NCI-H2227 (cell line): Measurements from ENCODE around the gene SAFB2.
A peak's percentile ranks its signal among the peaks of the same experiment; 100 is the strongest.
"Not testable (repeated sequence)": the region's sequence is repeated elsewhere in the genome, so short reads cannot be mapped to it uniquely, and the experiment has no call there.

Experiments used
- DNase-seq: peaks from one replicate; lab custom pipeline; 2025; ENCODE audit not compliant: unreplicated experiment; lab: John Stamatoyannopoulos, UW

SAFB2 gene

DNA sequence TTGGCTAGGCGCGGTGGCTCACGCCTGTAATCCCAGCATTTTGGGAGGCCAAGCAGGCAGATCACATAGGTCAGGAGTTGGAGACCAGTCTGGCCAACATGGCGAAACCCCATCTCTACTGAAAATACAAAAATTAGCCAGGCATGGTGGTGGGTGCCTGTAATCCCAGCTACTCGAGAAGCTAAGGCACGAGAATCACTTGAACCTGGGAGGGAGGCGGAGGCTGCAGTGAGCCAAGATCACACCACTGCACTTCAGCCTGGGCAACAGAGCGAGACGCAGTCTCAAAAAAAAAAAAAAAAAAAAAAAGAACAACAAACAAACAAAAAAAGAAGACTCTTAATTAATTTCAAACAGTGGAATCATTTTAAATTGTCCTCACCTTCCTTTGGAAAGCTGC lies 13.8 kb downstream of the SAFB2 start:
- DNase-seq = not testable (repeated sequence)

DNA sequence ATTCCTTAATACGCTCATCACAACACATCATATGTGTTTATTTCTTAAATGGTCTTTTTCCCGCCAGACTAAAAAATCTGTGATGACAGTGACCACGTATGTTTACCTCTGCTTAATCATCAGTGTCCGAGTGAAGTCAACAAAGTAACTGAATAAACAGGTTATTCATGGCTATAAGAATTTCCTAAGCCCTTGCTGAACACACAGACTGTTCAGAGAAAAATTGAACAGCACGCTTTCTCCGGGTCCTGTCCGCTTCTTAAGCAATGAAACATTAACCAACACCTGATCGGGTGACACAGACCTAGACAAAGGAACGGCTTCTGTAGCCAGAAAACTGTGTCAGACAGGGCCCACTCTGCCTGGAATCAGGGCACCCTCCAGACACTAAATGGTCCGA lies 14.3 kb downstream of the SAFB2 start:
- DNase-seq = no peak

DNA sequence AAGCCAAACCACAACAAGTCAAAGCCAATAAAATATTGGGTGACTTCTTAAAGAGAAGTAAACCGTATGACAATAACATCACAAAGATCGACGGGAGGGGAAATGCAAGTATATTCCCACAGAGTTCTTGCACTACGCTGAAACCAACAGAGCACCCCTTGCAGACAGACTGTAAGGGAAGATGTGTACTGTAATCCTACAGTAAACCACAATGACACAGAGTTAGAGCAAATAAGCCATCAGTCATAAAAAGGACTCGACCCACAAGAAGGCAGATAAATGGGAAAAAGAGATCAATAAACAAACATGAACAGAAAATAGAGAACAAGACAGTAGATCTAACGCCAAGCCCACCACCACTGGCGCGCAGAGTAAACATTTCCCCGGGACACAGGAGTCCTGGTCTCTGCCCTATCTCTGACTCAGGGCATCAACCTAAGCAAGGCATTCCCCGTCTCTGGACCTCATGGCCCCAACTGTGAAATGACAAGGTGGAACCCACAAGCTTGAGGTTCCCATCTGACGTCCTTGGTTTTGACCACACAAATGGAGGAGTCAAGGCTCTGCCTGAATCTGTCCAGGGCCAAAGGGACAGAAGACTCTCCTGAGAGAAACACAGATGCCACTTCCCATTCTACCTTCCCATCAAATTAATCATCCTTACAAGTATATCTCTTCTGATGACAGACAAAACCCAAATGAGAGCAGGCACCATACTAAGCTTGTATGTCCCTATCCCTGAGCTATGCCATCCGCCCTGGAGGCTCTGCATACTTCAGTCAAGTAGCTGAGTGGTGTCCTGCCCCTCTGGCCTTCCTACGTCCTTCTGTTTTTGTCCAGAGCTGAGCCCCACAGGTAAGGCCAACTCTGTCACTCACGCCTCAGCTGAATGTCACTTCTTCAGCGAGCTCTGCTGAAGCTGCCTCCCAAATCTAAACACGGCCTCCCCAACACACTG lies 15.0 kb downstream of the SAFB2 start:
- no peak for DNase-seq

DNA sequence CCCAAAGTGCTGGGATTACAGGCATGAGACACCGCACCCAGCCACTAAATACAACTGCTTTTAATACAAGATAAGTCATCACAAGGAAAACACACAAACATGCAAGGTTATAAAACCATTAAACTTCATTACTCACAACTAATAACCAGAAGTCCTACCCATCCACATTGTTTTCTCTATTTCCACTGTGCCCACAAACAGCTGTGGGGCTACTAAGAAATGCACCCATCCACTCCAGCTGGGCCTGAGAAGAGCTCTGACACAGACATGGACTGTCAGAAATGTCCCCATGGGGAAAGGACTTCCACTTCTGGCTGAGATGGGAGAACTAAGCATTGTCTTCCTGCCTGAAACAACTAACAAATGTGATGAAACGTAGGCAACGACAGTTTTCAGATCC lies 17.2 kb downstream of the SAFB2 start:
- no peak for DNase-seq

DNA sequence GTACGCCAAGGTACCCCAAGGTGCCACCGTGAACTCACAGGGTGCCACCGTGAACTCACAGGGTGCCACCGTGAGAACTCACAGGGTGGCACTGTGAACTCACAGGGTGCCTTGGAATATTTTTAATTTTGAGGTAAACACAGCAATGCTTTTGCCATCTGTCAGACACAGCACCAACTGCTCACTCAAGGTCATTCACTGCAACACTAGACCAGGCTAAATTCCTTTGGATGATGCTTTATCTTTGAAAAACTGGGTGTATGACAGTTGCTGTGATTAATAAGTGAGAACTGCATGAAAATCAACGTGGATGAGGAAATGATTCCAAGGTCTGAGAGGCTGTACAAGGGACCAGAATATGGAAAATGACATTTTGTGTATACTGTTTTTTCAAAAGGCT lies 18.9 kb downstream of the SAFB2 start:
- no peak for DNase-seq

DNA sequence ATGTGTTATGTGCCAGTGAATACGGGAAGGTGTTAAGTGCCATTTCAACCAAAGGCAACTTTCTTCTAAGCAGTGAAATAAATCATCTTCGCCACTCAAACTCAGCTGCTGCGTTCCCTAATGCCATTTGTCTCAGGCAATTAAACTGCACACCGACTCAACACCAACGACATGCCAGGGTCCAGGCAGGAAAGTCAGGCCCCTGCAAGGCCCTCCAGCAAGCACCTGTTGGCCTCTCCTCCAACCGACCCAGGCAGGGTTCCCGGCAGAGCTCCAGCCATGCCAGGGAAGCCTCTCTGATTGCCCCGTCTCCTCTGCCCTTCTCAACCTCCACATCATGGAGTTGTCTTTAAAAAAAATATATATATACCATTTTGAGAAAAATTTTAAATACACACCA lies 21.8 kb downstream of the SAFB2 start:
- DNase-seq = no peak

DNA sequence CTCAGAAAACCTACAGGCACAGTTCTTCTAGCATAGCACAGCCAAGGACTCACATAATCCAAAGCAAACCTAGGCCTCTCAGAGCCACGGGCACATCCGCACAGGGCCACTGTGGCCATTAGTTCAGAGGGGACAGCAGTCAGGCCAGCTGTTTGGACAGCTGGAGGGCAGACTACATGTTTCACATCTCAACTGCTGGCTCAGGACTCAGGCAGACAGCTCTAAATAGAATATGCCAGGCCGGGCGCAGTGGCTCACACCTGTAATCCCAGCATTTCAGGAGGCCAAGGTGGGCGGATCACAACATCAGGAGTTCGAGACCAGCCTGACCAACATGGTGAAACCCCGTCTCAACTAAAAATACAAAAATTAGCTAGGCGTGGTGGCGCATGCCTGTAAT lies 26.8 kb downstream of the SAFB2 start:
- DNase-seq = no peak

DNA sequence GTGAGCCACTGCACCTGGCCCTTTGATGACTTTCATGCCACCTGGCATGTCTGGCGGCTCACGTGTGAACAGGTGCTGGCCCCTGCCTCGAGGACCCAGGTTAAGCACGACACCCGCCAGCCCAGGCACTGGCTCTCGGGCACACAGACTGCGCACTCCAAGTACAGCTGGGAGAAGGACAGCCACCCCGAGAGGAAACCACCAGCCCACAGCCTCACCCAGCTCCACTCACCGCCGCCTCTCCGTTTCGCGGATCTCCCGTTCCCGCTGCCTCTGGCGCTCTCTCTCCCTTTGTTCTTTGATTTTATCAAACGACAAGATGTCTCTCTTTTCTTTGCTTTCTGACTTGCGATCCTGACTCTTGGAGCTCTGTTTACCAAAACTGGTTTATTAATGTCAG lies 27.4 kb downstream of the SAFB2 start:
- no peak for DNase-seq

DNA sequence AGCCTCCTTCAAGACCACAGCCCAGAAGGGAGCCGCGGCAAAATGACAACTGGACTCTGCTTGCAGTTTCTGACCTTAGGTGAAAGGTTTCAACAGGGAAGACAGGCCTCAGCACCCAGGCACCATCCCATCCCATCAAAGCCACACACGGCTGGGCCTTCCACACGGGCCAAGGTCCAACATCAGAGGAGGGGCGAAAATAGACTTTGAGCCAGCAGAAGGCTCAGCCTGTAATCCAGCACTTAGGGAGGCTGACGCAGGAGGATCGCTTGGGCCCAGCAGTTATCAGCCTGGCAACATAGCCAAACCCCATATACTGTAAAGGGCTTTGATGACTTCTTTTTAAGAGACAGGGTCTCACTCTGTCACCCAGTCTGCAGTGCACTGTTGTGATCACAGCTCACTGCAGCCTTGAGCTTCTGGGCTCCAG lies 28.0 kb downstream of the SAFB2 start:
- DNase-seq = no peak

DNA sequence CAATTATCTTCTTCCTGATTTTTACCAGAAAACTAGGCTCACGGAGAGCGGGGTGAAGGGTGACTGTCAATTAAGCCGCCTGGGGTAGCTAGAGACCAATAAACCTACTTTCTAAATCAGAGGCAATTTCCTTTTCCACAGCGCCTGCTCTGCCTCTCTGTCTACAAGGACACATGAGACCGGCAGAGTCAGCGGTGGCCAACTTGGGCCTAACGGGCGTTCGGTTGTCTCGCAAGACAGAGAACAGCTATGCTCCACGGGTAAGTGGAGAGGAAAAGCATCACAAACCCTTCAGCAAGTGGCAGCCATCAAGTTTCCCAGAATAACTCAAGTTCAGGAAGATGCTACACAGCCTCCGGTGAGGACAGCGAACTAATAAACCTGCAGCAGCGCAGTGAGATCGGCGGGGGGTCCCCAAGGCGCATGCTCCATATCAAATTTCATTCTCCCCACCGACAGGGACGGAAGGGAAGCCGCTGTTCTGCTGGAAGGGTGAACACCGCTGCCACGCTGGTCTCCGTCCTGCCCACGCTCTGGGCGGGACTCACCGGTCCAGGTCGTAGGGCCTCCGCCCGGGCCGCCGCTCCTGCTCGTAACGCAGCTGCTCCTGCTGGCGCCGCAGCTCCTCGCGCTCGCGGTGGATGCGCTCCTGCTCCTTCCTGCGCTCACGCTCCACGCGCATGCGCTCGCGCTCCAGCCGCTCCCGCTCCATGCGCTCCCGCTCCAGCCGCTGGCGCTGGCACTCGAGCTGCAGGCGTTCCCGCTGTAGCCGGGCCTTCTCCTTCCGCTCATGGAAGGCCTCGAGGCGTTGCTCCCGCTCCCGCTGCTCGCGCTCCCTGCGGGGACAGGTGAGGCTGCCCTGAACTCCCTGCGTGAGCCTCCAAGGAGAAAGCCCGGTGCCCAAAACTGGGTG lies 29.0 kb downstream of the SAFB2 start:
- peak; percentile 85 for DNase-seq

DNA sequence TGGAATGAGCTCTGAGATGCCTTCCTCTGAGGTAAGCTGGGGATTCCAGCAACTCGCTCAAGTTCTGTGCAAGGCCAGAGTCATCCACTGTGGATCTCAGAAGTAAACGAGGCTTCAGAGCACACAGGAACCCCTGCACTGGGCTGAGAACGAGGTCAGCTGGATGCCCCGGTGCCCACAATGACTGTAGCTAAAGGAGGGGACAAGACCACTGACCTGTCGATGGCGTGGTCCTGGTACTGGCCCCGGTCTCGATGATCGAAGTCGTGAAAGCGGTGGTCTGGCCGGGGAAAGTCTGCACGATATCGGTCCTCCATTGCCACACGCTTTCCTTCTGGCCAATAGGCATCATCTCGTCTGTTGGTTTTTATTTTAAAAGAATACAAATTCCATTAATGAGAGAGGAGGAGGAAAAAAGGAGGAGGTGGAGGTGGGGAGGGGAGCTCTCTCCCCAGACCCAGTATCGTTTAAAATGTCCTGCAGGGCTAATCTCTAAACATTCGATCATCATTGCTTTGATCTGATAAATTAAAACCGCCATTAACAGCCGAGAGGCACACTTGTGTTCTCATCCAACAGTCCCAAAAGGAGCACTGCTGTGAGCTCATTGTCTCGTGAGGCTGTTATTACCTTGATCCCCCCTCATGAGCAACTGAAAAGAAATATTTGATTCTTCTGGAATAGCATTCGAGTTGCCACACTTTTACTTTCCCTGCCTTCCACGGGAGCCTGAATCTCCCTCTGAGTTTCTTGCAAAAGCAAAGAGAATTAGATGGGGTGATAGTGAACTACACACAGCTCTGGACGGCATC lies 29.8 kb downstream of the SAFB2 start:
- DNase-seq = no peak

DNA sequence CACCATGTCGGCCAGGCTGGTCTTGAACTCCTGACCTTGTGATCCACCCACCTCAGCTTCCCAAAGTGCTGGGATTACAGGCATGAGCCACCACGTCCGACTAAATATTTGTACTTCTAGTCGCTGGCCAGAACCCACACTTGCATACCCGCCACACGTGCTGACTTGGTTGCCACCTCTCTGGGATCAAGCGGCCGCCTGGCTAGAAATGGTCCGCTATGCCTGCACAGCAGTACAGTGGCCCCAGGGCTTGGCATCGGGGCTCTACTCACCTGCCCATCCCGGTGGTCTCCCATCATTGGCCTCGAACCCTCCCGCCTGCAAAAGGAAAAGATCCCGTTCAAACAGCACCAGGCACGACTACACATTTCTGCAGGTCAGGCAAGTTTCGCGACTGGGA lies 31.1 kb downstream of the SAFB2 start:
- DNase-seq = no peak

DNA sequence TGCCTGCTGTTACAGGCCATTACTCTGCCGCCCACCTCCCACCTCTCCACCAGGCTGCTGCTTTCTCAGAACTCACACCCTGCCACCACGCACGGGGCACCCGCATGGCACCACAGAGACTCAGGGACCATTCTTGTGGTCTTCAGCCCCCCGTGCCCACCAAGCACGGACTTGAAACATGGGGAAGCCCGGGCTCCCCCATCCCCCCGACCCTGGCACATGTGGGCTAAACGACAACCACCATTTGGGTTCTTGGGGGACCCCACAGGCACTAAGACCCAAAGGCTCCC lies 31.8 kb downstream of the SAFB2 start:
- no peak for DNase-seq

DNA sequence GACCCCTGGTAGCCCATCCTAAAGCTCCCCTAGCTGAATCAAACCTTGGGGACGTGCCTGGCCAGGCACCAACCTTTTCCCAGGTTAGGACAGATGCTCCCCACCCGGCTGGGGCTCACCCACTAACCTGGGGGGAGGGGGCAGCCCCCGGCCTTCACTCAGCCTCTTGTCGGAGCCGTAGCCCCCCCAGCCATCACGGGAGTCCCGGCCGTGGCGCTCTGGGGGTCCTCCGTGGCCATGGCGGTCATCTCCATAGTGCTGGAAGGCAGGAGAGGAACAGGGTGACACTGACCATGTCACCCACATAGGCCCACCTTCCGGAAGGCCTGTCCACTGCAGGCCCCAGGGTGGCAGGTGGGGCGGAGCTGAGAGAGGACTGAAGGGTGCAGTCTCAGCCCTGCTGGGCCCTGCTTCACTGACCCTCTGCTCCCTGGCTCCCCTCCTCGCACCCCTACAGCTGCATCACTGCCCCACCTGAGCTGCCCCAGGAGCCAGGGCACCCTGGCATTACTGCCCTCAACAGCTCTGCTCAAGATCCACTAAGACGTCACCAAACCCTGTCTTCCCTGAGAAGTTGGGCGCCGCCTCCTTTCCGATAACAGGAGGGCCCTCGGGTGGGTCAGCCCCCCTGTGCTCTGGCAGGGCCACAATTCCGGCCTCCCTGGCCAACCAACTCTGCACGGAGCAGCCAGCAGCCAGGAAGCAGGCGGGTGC lies 32.3 kb downstream of the SAFB2 start:
- no peak for DNase-seq

DNA sequence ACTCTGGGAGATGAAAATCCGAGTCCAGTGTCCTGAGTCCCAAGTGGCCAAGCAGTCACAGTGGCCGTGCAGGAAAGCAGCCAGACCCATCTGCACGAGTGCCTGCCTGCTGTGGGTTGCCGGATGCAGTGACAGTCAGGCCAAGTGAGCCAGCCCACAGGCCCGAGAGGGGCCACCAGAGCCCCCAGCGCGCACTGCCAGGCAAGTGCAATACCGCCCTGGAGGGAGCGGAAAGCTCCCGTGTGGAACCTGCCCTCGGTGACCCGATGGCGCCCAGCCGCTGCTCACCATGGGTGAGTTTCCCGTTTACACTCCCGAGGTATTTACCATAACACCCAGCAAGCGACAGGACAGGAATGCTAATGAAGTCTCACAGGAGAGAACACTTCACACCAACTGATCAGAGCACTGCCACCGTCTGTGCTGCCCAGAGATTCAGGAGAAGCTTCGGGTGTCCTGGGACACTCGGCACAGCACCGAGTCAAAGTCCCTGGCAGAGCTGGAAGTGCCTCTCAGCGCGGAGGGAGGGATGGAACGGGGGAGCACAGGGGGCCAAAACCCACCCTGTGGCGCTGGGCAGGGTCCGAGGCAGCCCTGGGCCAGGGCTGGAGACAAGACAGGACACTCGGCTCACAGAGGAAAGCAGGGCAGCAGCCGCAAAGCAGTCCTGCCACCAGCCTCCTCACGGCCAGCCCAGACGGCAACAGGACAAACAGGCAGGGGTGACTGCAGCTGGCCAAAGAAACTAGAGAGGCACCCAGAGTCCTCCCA lies 33.5 kb downstream of the SAFB2 start:
- no peak for DNase-seq

DNA sequence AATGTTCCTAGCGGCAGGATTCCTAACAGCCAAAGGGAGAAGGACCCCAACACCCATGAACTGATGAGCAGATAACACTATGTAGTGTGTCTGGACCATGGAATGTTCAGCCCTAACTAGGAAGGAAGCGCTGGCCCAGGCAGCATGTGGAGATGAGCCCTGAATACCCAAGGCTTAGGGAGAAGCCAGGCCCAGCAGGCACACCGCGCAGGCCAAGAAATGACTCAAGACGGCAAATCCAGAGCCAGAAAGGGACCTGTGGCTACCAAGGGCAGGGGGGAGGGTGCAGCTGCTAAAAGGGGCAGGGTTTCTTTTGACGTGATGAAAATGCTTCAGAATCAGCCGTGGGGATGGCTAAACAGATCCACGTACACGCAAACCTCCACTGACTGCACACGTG lies 34.1 kb downstream of the SAFB2 start:
- no peak for DNase-seq

DNA sequence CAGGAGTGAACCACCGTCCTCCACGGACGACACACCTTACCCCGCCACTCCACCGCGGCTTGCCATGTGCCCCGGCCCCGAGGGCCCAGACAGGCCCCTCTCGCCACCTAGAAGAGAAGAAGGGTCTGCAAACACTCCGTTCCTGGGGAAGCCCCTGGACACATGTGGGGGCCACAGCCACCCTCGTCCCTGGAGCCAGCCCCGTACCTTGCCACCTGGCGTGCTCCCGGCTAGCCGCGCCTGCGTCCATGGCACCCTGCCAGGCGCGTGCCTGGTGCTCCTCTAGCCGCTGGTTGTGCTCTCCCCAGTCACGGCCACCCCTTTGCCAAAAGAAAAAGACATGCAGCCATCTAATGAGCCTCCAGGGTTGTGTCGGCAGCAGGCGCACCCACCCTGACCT lies 34.9 kb downstream of the SAFB2 start:
- DNase-seq = no peak

DNA sequence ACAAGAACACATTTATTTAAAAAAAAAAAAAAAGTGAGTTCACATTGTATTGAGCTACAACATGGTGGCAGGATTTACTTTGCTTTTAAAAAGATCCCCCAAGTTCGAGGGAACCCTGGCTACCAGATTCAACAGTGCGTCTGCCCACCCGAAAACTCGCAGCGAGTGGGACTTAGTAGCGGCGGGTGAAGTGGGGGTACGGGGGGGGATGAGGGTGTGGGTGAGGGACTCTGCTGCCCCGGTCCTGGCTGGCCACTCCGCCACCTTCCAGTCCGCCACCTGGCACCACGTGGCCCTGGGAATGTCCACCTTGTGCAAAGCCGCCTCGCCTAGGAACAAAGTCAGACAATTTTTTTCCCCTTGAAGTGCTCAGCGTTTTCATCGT lies 35.5 kb downstream of the SAFB2 start:
- no peak for DNase-seq

DNA sequence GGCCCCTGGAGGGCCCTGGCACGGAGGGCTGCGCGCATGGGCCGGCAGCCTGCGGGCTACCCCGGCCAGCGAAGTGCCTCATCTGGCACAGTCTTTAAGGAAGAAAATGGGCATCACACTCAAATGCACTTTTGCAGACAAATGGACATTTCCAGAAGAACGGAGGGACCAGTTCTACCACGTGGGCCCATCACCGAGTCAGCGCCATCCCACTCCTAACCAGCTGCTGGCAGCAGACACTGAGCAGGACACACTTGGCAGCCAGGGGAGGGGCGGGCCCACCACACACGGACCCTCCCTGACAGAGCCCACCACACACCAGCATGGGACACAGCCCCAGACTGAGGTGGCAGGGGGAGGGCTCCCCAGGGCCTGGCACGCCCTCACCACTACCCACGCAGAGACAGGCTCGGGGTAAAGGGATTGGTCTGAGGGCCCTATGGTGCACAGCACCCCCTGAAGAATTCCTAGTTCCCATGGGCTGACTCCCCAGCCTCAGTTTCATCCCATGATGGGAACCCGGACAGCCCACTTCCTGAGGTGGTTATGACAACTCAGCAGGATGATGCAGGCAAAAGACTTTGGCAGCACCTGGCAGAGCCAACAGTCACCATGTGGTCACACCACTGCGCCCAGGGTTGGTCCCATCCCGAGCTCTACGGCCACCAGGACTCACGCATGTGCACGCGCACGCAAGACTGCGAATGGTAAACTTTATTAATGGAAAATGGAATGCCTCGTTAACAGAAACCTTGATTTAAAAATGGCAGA lies 36.1 kb downstream of the SAFB2 start:
- no peak for DNase-seq
